Progenitor cell of endocrine pancreas (in vitro differentiated cells): ENCODE data around the gene DCX. TPM values are rescaled to one million over a fixed set of nuclear protein-coding genes. Genes with fewer than 3 reads are reported as not detected.

Source experiments
- DNase-seq: peaks from one replicate; pipeline ENCODE4 v3.0.0; 2021; ENCODE audit warnings: low spot score; ENCODE audit not compliant: unreplicated experiment
- H3K27ac Mint-ChIP-seq: 2 replicates; pipeline ENCODE4 v1.8.0; 2021; ENCODE audit warnings: mild to moderate bottlenecking, moderate library complexity, mixed read lengths
- H3K27me3 Mint-ChIP-seq: 2 replicates; pipeline ENCODE4 v1.8.0; 2021; ENCODE audit warnings: mixed read lengths
- H3K36me3 Mint-ChIP-seq: 2 replicates; pipeline ENCODE4 v1.8.0; 2022; ENCODE audit warnings: mixed read lengths; ENCODE audit not compliant: insufficient read depth
- H3K4me1 Mint-ChIP-seq: 2 replicates; pipeline ENCODE4 v1.8.0; 2021; ENCODE audit warnings: low read depth, mixed read lengths
- H3K4me3 Mint-ChIP-seq: 2 replicates; pipeline ENCODE4 v1.8.0; 2021; ENCODE audit warnings: low read depth, mild to moderate bottlenecking, moderate library complexity, mixed read lengths
- H3K9me3 Mint-ChIP-seq: 2 replicates; pipeline ENCODE4 v1.8.0; 2021; ENCODE audit warnings: low read depth, mixed read lengths
- total RNA-seq: library from RNA; stranded (reverse); gene quantifications from 2 replicates; pipeline ENCODE4 v1.2.1, GENCODE V29; 2021
- TF ChIP-seq, protein P1 (sequence below): fragments of 200-600 bp; sonication (generic); IDR thresholded peaks from one replicate; pipeline ENCODE4 v1.5.0; 2021; ENCODE audit warnings: antibody characterized with exemption, mild to moderate bottlenecking; ENCODE audit not compliant: unreplicated experiment

The DCX gene
- total RNA-seq, 1 donor from 2014 or later, result 171 TPM

DNA sequence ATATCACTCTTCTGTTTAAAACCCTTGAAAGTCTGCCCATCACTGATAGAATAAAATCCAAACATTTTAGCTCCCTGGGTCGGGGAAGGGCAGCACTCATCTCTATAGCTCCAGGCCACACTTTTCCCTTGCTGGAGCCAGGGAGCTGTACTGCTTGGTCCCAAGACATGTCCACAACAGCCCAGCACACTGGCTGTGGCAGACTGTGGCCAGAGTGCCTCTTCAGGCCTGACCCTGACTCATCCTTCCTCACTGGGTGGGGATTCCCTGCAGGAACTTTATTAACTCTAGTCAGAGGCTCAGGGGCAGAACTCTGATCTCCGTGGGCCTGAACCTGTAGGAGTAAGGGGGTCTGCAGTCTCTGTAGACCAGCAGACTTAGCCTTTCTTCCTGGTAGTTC is 71.9 kb downstream of the DCX start:
- H3K36me3 Mint-ChIP-seq, result peaks cover 19% of the 10 kb centered on the region
- H3K9me3 Mint-ChIP-seq, result peaks cover 13% of the 10 kb centered on the region
- no peak overlapping the region for H3K27ac Mint-ChIP-seq
- TF ChIP-seq, protein P1, sequence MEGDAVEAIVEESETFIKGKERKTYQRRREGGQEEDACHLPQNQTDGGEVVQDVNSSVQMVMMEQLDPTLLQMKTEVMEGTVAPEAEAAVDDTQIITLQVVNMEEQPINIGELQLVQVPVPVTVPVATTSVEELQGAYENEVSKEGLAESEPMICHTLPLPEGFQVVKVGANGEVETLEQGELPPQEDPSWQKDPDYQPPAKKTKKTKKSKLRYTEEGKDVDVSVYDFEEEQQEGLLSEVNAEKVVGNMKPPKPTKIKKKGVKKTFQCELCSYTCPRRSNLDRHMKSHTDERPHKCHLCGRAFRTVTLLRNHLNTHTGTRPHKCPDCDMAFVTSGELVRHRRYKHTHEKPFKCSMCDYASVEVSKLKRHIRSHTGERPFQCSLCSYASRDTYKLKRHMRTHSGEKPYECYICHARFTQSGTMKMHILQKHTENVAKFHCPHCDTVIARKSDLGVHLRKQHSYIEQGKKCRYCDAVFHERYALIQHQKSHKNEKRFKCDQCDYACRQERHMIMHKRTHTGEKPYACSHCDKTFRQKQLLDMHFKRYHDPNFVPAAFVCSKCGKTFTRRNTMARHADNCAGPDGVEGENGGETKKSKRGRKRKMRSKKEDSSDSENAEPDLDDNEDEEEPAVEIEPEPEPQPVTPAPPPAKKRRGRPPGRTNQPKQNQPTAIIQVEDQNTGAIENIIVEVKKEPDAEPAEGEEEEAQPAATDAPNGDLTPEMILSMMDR, result no peak
- H3K4me1 Mint-ChIP-seq, result peaks cover 32% of the 10 kb centered on the region
- no peak for DNase-seq
- H3K27me3 Mint-ChIP-seq, result no peaks in the 10 kb centered on the region
- no peak overlapping the region for H3K4me3 Mint-ChIP-seq

DNA sequence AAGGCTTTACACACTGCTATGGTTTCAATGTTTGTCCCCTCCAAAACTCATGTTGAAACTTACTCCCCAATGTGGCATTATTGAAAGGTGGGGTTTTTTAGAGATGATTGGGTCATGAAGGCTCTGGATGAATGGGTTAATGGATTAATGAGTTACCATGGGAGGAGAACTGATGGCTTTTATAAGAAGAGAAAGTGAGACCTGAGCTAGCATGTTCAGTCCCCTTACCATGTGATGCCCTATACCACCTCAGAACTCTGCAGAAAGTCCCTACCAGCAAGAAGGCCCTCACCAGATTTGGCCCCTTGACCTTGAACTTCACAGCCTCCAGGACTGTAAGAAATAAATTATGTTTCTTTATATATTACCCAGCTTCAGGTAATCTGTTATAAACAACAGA is 72.8 kb downstream of the DCX start:
- no peak for DNase-seq
- Mint-ChIP-seq H3K4me3 (no peak overlapping the region), H3K36me3 (peaks cover 16% of the 10 kb centered on the region), H3K27ac (no peak overlapping the region), H3K27me3 (no peaks in the 10 kb centered on the region), H3K9me3 (peaks cover 7% of the 10 kb centered on the region), H3K4me1 (peaks cover 32% of the 10 kb centered on the region)
- TF ChIP-seq, protein P1, result no peak

DNA sequence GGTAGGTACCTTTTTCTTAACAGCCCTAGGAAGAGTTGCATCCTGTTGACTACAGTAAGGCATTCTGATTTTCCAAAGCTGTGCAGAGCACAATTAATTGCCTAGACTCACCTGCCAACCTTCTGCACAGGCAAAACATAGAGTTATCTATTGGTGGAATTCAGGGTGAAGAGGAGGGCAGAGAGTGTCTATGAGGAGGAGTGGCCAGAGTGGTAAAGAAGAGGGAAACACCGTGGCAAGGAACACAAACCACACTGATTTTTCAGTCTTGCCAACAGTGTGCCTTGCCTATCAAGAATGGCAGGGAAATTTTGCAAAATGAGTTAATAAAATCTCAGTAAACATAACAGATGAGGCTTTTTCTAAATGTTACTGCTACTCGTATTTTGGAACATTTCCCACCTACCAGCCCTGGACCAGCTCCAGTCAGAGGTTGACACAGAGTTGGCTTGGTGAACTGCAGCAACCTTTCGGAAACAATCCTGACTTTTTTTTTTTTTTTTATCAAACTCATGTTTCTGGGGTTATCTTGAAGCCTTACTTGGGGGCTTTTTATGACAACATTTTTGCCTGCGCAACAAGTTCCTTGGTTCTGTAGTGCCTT is 73.8 kb downstream of the DCX start:
- no peak for DNase-seq
- Mint-ChIP-seq H3K27ac (no peak overlapping the region), H3K4me1 (peaks cover 32% of the 10 kb centered on the region), H3K27me3 (no peaks in the 10 kb centered on the region), H3K9me3 (peaks cover 7% of the 10 kb centered on the region), H3K36me3 (peaks cover 15% of the 10 kb centered on the region), H3K4me3 (no peak overlapping the region)
- TF ChIP-seq, protein P1, result no peak

DNA sequence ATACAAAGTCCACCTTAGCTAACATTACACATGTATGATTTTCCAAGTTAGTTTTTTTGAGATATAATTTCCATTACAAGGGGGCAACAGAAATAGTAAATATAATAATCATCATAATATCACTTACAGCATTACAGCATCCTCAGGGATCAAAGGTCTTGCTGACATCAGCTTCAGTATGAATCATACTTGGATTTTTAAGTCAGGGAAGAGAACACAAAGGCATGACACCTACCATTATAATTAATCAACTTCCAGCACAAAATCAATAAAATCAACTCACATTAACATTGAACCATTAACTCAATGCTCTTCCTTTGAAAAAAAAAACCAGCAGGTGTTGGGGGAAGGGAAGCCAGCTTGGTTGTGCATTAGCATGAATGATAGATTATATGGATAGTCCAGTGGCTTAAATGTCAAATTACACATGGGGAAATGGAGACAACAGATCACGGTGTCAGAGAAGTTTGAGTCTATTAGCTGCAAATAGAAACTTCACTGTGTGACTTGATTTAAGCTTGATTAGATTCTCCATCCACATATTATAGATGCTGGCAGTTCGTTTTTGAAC is 74.8 kb downstream of the DCX start:
- peaks cover 17% of the 10 kb centered on the region for H3K36me3 Mint-ChIP-seq
- H3K27me3 Mint-ChIP-seq, result no peaks in the 10 kb centered on the region
- H3K9me3 Mint-ChIP-seq, result peaks cover 7% of the 10 kb centered on the region
- no peak overlapping the region for H3K4me3 Mint-ChIP-seq
- TF ChIP-seq, protein P1, result no peak
- H3K27ac Mint-ChIP-seq, result peak overlapping the region; percentile 29
- H3K4me1 Mint-ChIP-seq, result peaks cover 32% of the 10 kb centered on the region
- DNase-seq, result no peak

DNA sequence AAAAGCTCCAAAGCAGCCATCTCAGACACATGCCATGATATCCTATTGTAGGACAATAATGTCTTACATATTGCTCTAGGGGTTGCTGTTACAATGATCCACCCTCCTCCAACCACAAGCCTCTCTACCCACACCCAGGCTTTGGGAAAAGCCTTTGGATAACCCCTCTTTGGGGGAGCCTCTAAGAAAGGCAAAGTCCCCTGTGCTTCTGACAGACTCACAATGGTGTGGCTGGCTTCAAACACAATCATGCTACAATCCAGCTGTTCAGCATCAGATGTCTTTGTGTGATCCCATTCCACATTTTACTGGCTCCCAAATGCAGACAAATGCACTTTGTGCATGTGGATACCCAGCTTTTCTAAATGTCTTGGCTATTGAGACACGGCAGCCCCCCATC is 75.9 kb downstream of the DCX start:
- peaks cover 32% of the 10 kb centered on the region for H3K4me1 Mint-ChIP-seq
- H3K36me3 Mint-ChIP-seq, result peaks cover 20% of the 10 kb centered on the region
- TF ChIP-seq, protein P1, result no peak
- no peaks in the 10 kb centered on the region for H3K27me3 Mint-ChIP-seq
- no peak overlapping the region for H3K4me3 Mint-ChIP-seq
- DNase-seq, result no peak
- peaks cover 3% of the 10 kb centered on the region for H3K9me3 Mint-ChIP-seq
- no peak overlapping the region for H3K27ac Mint-ChIP-seq
